NCI-H526 treated with DMSO at 0.1 percent for 48 hours (cell line): ENCODE measurements around the gene COQ10A.
A peak's percentile ranks its signal among the peaks of the same experiment; 100 is the strongest.
"Not testable (repeated sequence)": the region's sequence is repeated elsewhere in the genome, so short reads cannot be mapped to it uniquely, and the experiment has no call there.

Experiments used
- DNase-seq: peaks from one replicate; lab custom pipeline; 2025; lab: John Stamatoyannopoulos, UW

COQ10A gene

GRCh38 chr12:56243731-56244181 is 23.0 kb upstream of the COQ10A start:
- no peak for DNase-seq

- DNase-seq, result no peak
These were observed 22.2 kb upstream of the COQ10A start for GRCh38 chr12:56244494-56244893.

- DNase-seq, result no peak
These were observed 18.8 kb upstream of the COQ10A start for GRCh38 chr12:56247923-56248322.

- DNase-seq, result no peak
These were observed 18.0 kb upstream of the COQ10A start for GRCh38 chr12:56248711-56249110.

- no peak for DNase-seq
These were observed 14.1 kb upstream of the COQ10A start for GRCh38 chr12:56252649-56253048.

GRCh38 chr12:56253091-56253490 is 13.7 kb upstream of the COQ10A start:
- DNase-seq, result no peak

GRCh38 chr12:56255671-56256070 is 11.1 kb upstream of the COQ10A start:
- DNase-seq, result no peak

GRCh38 chr12:56256326-56256960 is 10.3 kb upstream of the COQ10A start:
- DNase-seq, result no peak

- no peak for DNase-seq
These were observed 9.7 kb upstream of the COQ10A start for GRCh38 chr12:56257071-56257470.

- DNase-seq, result peak; percentile 38
These were observed 9.2 kb upstream of the COQ10A start for GRCh38 chr12:56257491-56258067.

- DNase-seq, result peak; percentile 44
These were observed 8.5 kb upstream of the COQ10A start, which contains the start of gene ANKRD52 for GRCh38 chr12:56258068-56258819. ANKRD52 (minus strand) TSS chr12:56258384; CDS start chr12:56258269, 115 bp downstream.

GRCh38 chr12:56258820-56259183 is 7.9 kb upstream of the COQ10A start:
- DNase-seq, result no peak

- no peak for DNase-seq
These were observed 6.4 kb upstream of the COQ10A start for GRCh38 chr12:56260380-56260779.

- no peak for DNase-seq
These were observed 5.8 kb upstream of the COQ10A start for GRCh38 chr12:56260921-56261320.

GRCh38 chr12:56261503-56262232 is 5.1 kb upstream of the COQ10A start:
- no peak for DNase-seq

- DNase-seq, result not testable (repeated sequence)
These were observed 3.8 kb upstream of the COQ10A start for GRCh38 chr12:56262955-56263354.

- DNase-seq, result not testable (repeated sequence)
These were observed 562 bp upstream of the COQ10A start for GRCh38 chr12:56266068-56266692.

- no peak for DNase-seq
These were observed 815 bp downstream of the COQ10A start for GRCh38 chr12:56267443-56268071.

GRCh38 chr12:56271031-56271430 is 4.3 kb downstream of the COQ10A start:
- no peak for DNase-seq

GRCh38 chr12:56272468-56272867 is 5.7 kb downstream of the COQ10A start:
- DNase-seq, result not testable (repeated sequence)

GRCh38 chr12:56274299-56274698 is 7.6 kb downstream of the COQ10A start:
- DNase-seq, result no peak
